OCI-LY1 (cell line): ENCODE data around the gene AK5.

Experiments
- EZH2 ChIP-seq: fragments of 200-600 bp; sonication (generic), shearing (Covaris generic); IDR thresholded peaks from 2 replicates; pipeline ENCODE4 v1.8.0; 2017; ENCODE audit warnings: borderline replicate concordance, mixed run types, mild to moderate bottlenecking, antibody characterized with exemption, low read length, moderate library complexity, mixed read lengths
- TF ChIP-seq, protein P1 (sequence below): fragments of 200-600 bp; sonication (generic), shearing (Covaris generic); IDR thresholded peaks from 2 replicates; pipeline ENCODE4 v1.5.1; 2017; ENCODE audit warnings: mild to moderate bottlenecking, antibody characterized with exemption, low read length, moderate library complexity, mixed read lengths

DNA sequence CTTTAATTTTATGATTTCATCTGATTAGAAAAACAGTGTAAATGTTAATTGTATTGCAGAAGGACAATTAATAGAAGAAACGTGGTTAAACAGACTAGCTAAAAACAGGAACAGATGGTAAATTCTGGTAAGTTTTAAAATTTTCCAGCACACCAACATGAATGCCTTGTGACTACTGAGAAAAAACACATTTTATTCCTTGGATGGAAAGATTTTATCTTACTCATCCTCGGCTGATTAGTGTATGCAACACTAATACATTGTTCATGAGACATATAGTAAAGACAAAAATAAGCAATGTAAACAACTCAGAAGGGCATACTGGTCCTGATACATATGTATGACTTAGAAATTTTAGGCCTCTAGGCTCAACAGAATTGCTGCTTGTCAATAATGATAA lies 4.9 kb upstream of the AK5 start:
- TF ChIP-seq, protein P1, sequence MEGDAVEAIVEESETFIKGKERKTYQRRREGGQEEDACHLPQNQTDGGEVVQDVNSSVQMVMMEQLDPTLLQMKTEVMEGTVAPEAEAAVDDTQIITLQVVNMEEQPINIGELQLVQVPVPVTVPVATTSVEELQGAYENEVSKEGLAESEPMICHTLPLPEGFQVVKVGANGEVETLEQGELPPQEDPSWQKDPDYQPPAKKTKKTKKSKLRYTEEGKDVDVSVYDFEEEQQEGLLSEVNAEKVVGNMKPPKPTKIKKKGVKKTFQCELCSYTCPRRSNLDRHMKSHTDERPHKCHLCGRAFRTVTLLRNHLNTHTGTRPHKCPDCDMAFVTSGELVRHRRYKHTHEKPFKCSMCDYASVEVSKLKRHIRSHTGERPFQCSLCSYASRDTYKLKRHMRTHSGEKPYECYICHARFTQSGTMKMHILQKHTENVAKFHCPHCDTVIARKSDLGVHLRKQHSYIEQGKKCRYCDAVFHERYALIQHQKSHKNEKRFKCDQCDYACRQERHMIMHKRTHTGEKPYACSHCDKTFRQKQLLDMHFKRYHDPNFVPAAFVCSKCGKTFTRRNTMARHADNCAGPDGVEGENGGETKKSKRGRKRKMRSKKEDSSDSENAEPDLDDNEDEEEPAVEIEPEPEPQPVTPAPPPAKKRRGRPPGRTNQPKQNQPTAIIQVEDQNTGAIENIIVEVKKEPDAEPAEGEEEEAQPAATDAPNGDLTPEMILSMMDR = no peak
- no peak for TF ChIP-seq EZH2
